Choroid plexus epithelial cell (primary cell): Measurements from ENCODE around the gene PFDN1.

Experiments
- DNase-seq: peaks from one replicate; pipeline ENCODE4 v3.0.0-alpha.2; 2010; ENCODE audit warnings: low read depth
- H3K4me3 ChIP-seq: 2 replicates; pipeline ENCODE4 v1.5.1; 2011; ENCODE audit warnings: low read depth, mild to moderate bottlenecking, control low read depth, low read length, moderate library complexity
- CTCF ChIP-seq: conservative IDR thresholded peaks from 2 replicates; pipeline ENCODE4 v1.5.1; 2011; ENCODE audit warnings: low read depth, mild to moderate bottlenecking, control low read depth, inconsistent platforms, low read length, moderate library complexity

The PFDN1 gene, protein sequence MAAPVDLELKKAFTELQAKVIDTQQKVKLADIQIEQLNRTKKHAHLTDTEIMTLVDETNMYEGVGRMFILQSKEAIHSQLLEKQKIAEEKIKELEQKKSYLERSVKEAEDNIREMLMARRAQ

GRCh38 chr5:140302786-140303639 is at the start of gene PFDN1:
PFDN1 (minus strand) TSS chr5:140303101; CDS start chr5:140303073, 28 bp downstream.
- DNase-seq: peak; percentile 98
- H3K4me3 ChIP-seq: peak within 1 kb of the TSS; percentile 93
- no peak for TF ChIP-seq CTCF

DNA sequence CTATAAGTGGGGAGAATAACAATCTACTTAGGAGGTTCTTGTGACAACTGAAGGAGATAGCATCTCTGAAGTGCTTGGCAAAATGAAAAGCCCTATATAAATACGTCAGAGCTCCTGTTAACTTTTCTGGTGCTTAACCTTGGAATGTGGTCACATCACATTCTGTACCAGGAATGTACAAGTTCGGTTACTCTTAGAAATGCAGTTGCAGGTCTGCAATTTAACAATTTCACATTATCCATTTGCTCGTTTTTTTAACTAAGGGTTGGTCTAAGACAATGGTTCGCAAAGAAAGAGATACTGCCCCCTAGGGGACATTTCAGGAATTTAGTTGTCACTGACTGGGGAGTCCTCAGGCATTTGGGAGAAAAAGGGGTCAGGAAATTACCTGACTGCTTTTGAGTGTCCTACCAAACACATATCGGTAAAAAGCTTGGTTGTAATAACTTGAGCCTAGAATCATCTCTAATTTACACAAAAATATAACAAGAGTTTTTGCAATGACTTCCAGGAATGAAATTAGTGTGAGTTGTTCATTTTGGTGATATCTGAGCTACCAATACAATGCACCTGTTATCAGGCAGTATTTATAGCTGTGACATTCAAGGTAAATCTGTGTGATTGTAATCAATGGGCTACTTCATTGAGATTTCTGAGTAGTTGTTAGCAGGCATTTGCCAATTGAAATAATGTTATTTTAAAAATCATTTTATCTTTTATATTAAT is 48.9 kb upstream of the PFDN1 start:
- peak; percentile 82 for DNase-seq
- peak; percentile 78 for TF ChIP-seq CTCF
- H3K4me3 ChIP-seq: no peak overlapping the region

- no peak for DNase-seq
- H3K4me3 ChIP-seq: no peak overlapping the region
- no peak for TF ChIP-seq CTCF
Observed at GRCh38 chr5:140349244-140349643, 46.3 kb upstream of the PFDN1 start.

GRCh38 chr5:140348104-140348503 is 45.2 kb upstream of the PFDN1 start:
- TF ChIP-seq CTCF: no peak

DNA sequence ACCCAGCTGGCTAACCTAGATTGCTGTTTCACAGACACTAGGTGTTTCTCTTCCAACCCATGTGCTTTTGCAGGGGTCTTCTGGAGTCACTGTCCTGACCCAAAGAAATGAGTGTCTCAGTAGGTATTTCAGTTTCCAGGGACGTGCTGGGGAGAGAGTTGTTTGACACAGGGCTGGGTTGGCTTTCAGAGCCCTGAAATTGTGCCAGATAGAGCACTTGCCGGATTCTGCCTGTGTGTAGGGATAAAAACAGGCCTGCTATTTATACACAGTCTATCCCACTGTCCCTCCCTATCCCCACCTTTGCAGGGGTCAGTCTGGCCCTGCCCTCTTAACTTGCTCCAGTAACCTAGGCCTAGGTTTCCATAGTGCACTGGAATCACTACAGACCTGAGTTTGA is 44.5 kb upstream of the PFDN1 start:
- no peak overlapping the region for H3K4me3 ChIP-seq
- DNase-seq: no peak
- no peak for TF ChIP-seq CTCF

More at GRCh38 chr5:140348104-140348503, 45.2 kb upstream of the PFDN1 start:
- H3K4me3 ChIP-seq: no peak overlapping the region
- DNase-seq: no peak

- H3K4me3 ChIP-seq: peak within 1 kb of the TSS; percentile 74
- peak; percentile 53 for TF ChIP-seq CTCF
- peak; percentile 66 for DNase-seq
Observed at GRCh38 chr5:140346348-140347221, 43.7 kb upstream of the PFDN1 start, which contains the start of gene HBEGF. HBEGF (minus strand) TSS chr5:140346603; CDS start chr5:140346328, 275 bp downstream.
